HepG2 (cell line): ENCODE measurements around the gene GATA1. TPM values are rescaled to one million over a fixed set of nuclear protein-coding genes. Genes with fewer than 3 reads are reported as not detected.

Experiments
- ATAC-seq: fragments of 200-7000 bp; cut with Tn5 transposase; 3 replicates; pipeline ENCODE4 v1.9.1; 2020; ENCODE audit warnings: mild to moderate bottlenecking, moderate library complexity
- BruUV-seq: library from RNA; stranded (reverse); fragments of 400-500 nt; replicated peaks from 2 replicates; lab custom pipeline; 2021; lab: Mats Ljungman, UMichigan
- CTCF ChIA-PET: fragments of 300-600 bp; formaldehyde crosslinking; extraction: SDS; loops from one replicate; lab custom pipeline; 2021; ENCODE audit warnings: low total read pairs, inconsistent platforms, low intra/inter-chr PET ratio; lab: Yijun Ruan, JAX
- POLR2A ChIA-PET: fragments of 350-600 bp; sonication (Branson Sonifier 250); formaldehyde crosslinking; loops from one replicate; lab custom pipeline; 2020; ENCODE audit warnings: antibody characterized with exemption, inconsistent platforms; lab: Yijun Ruan, JAX
- DNase-seq: peaks from one replicate; pipeline ENCODE4 v3.0.0-alpha.2; 2015; ENCODE audit warnings: low spot score
- FAIRE-seq: peaks from 3 replicates; lab custom pipeline; 2011; peaks lifted over from hg19 to GRCh38; lab: Jason Lieb, UNC
- H2AFZ ChIP-seq: one replicate; pipeline ENCODE4 v1.6.1; 2011; ENCODE audit warnings: low read length, inconsistent platforms
- H3K27ac ChIP-seq: fragments of 300-600 bp; 3 replicates; pipeline ENCODE4 v1.8.0; 2011; ENCODE audit warnings: mixed run types, mild to moderate bottlenecking, mixed read lengths, low read length, inconsistent platforms; ENCODE audit not compliant: insufficient read depth; ENCODE audit errors: extremely low read length
- H3K27me3 ChIP-seq, 2 experiments: fragments of 200-600 bp in 1 of 2; 2 replicates in 1 of 2; 3 replicates in 1 of 2; pipeline versions ENCODE4 v1.6.0 to v1.8.0; 2011; ENCODE audit warnings: low read length in 2 of 2, mild to moderate bottlenecking in 2 of 2, moderate library complexity in 2 of 2, inconsistent platforms in 1 of 2; ENCODE audit not compliant: insufficient read depth in 2 of 2, control insufficient read depth in 1 of 2
- H3K36me3 ChIP-seq, 2 experiments: fragments of 200-600 bp in 1 of 2; replicated peaks in 1 of 2; 2 replicates in 1 of 2; 3 replicates in 1 of 2; pipeline versions ENCODE4 v1.5.1 to v1.8.0; 2011; ENCODE audit warnings: low read length in 2 of 2, inconsistent platforms in 1 of 2; ENCODE audit not compliant: insufficient read depth in 2 of 2, control insufficient read depth in 1 of 2
- H3K4me1 ChIP-seq: 2 replicates; pipeline ENCODE4 v1.5.1; 2012; ENCODE audit warnings: low read length, inconsistent platforms; ENCODE audit not compliant: insufficient read depth
- H3K4me2 ChIP-seq: 2 replicates; pipeline ENCODE4 v1.6.0; 2011; ENCODE audit warnings: low read depth, low read length, inconsistent platforms
- H3K4me3 ChIP-seq, 3 experiments: fragments of 200-600 bp in 1 of 3; sonication (generic), shearing (Covaris generic) in 1 of 3; replicated peaks in 1 of 3; 2 replicates each; pipeline ENCODE4 v1.5.1; 2011 to 2016; ENCODE audit warnings: low read length in 3 of 3, inconsistent platforms in 2 of 3, low read depth in 2 of 3, mild to moderate bottlenecking in 2 of 3, control low read depth in 1 of 3, mixed read lengths in 1 of 3; ENCODE audit not compliant: insufficient read depth in 1 of 3
- H3K79me2 ChIP-seq: one replicate; pipeline ENCODE4 v1.6.1; 2011; ENCODE audit warnings: low read length, inconsistent platforms; ENCODE audit not compliant: insufficient read depth
- H3K9ac ChIP-seq: 2 replicates; pipeline ENCODE4 v1.6.0; 2011; ENCODE audit warnings: mild to moderate bottlenecking, low read depth, low read length, inconsistent platforms; ENCODE audit not compliant: insufficient read depth
- H3K9me3 ChIP-seq: 2 replicates; pipeline ENCODE4 v1.5.1; 2012; ENCODE audit warnings: mild to moderate bottlenecking, low read length
- H4K20me1 ChIP-seq: 2 replicates; pipeline ENCODE4 v1.6.0; 2011; ENCODE audit warnings: inconsistent platforms, mild to moderate bottlenecking, low read length, moderate library complexity; ENCODE audit not compliant: insufficient read depth
- ARHGAP35 ChIP-seq: sonication (generic); formaldehyde crosslinking; IDR thresholded peaks from 2 replicates; pipeline ENCODE4 v1.9.0; 2022; ENCODE audit warnings: mild to moderate bottlenecking, inconsistent platforms, moderate library complexity, missing genetic modification reagents, borderline replicate concordance
- ARNT2 ChIP-seq: sonication (generic); formaldehyde crosslinking; IDR thresholded peaks from 2 replicates; pipeline ENCODE4 v1.8.0; 2022; ENCODE audit warnings: mild to moderate bottlenecking, low read depth, missing genetic modification reagents, moderate library complexity
- DMTF1 ChIP-seq: sonication (generic); formaldehyde crosslinking; IDR thresholded peaks from 2 replicates; pipeline ENCODE4 v1.4.0; 2020; ENCODE audit warnings: mild to moderate bottlenecking, missing genetic modification reagents
- HCFC1 ChIP-seq: fragments of 150-350 bp; IDR thresholded peaks from 2 replicates; pipeline ENCODE4 v1.6.1; 2014; ENCODE audit warnings: low read depth, low read length
- HINFP ChIP-seq: sonication (generic); formaldehyde crosslinking; IDR thresholded peaks from 2 replicates; pipeline ENCODE4 v1.4.0; 2020; ENCODE audit warnings: low read depth, mild to moderate bottlenecking, missing genetic modification reagents
- YEATS4 ChIP-seq: sonication (generic); formaldehyde crosslinking; IDR thresholded peaks from 2 replicates; pipeline ENCODE4 v1.4.0; 2020; ENCODE audit warnings: missing genetic modification reagents, borderline replicate concordance
- ZFP36L2 ChIP-seq: sonication (generic); formaldehyde crosslinking; IDR thresholded peaks from 2 replicates; pipeline ENCODE4 v1.4.0; 2020; ENCODE audit warnings: missing genetic modification reagents
- ZNF160 ChIP-seq: sonication (generic); formaldehyde crosslinking; IDR thresholded peaks from 2 replicates; pipeline ENCODE4 v1.8.0; 2022; ENCODE audit warnings: mild to moderate bottlenecking, inconsistent platforms, missing genetic modification reagents
- ZNF292 ChIP-seq: sonication (generic); formaldehyde crosslinking; IDR thresholded peaks from 2 replicates; pipeline ENCODE4 v1.8.1; 2022; ENCODE audit warnings: mild to moderate bottlenecking, low read depth, missing genetic modification reagents, borderline replicate concordance
- ZNF501 ChIP-seq: sonication (generic); formaldehyde crosslinking; IDR thresholded peaks from 2 replicates; pipeline ENCODE4 v1.5.1; 2020; ENCODE audit warnings: mild to moderate bottlenecking, moderate library complexity, missing genetic modification reagents
- ZNF605 ChIP-seq: sonication (generic); formaldehyde crosslinking; IDR thresholded peaks from 2 replicates; pipeline ENCODE4 v1.8.0; 2022; ENCODE audit warnings: mild to moderate bottlenecking, missing genetic modification reagents
- ZNF629 ChIP-seq: sonication (generic); formaldehyde crosslinking; conservative IDR thresholded peaks from 2 replicates; pipeline ENCODE4 v1.5.0; 2020; ENCODE audit warnings: missing genetic modification reagents
- WGBS: methylation state at CpG from one replicate; pipeline ENCODE4 v1.1.6; 2017; ENCODE audit warnings: low lambda C conversion rate; 5-methylcytosine and 5-hydroxymethylcytosine counted together
- in situ Hi-C: cut with HindIII; loops from 2 replicates; pipeline ENCODE4 v1.10.0; 2017; ENCODE audit warnings: low pct_unique_long_range_greater_than_20kb; ENCODE audit not compliant: extremely low pct_ligation_motif_present
- intact Hi-C: fragments of 100-400 bp; cut with micrococcal nuclease; formaldehyde crosslinking; loops from one replicate; pipeline ENCODE4 v1.10.0; 2022; ENCODE audit not compliant: unreplicated experiment
- polyA plus RNA-seq, 8 experiments: library from polyadenylated mRNA; depleted of rRNA in 3 of 8; stranded (reverse) in 7 of 8; unstranded in 1 of 8; fragments of >200 nt; fragmentation: Illumina TruSeq in 4 of 8; extraction: Trizol in 4 of 8; gene quantifications; 2 replicates each; pipeline versions ENCODE4 v1.2.1 to v1.2.3, GENCODE V29; 2011 to 2016; ENCODE audit warnings: low read depth in 4 of 8, missing spikeins in 1 of 8, mixed read lengths in 1 of 8; ENCODE audit not compliant: insufficient read depth in 1 of 8
- total RNA-seq, 5 experiments: library from RNA; depleted of rRNA; stranded (reverse); fragments of >200 nt; fragmentation: Illumina TruSeq; extraction: Trizol; gene quantifications; 2 replicates each; pipeline ENCODE4 v1.2.3, GENCODE V29; 2016; ENCODE audit warnings: low read depth in 1 of 5

The GATA1 gene
- total and polyA plus RNA-seq, 2 of the 13 experiments (the other 11 are each of a cell fraction or from before 2014, with no cell fraction given) = 0.13 TPM; not detected in 1

- FAIRE-seq = no peak
- BruUV-seq = no TSS peak
- CTCF ChIA-PET = no interaction called here
Observed at GRCh38 chrX:48749182-48749581, 37.2 kb upstream of the GATA1 start.

GRCh38 chrX:48751343-48751742, 35.0 kb upstream of the GATA1 start:
- Histone ChIP-seq H3K27ac (no peak overlapping the region), H3K4me3 (no peak overlapping the region), H3K4me2 (no peak overlapping the region), H3K79me2 (no peaks in the 10 kb centered on the region), H3K4me1 (peaks cover 52% of the 10 kb centered on the region), H3K36me3 (no peaks in the 10 kb centered on the region), H3K27me3 (no peaks in the 10 kb centered on the region), H3K9me3 (no peaks in the 10 kb centered on the region), H4K20me1 (no peaks in the 10 kb centered on the region), H2AFZ (no peak overlapping the region), H3K9ac (no peak overlapping the region)
- no peak for ATAC-seq
- in situ Hi-C loops (no loop called here), intact Hi-C loops (loop anchor here (10.0 kb wide), 1 partner anchor 117 kb away; no protein-coding TSS in a partner anchor)
- WGBS = 59% methylated on average over 3 of the region's 3 CpGs
- no peak for FAIRE-seq
- ChIA-PET CTCF (no interaction called here), POLR2A (no interaction called here)
- TF ChIP-seq ZNF605 (CRISPR knock-in tag) (no peak), ZNF292 (CRISPR knock-in tag) (no peak), ZNF629 (CRISPR knock-in tag) (no peak), HCFC1 (no peak), DMTF1 (CRISPR knock-in tag) (no peak), ARNT2 (CRISPR knock-in tag) (no peak), YEATS4 (CRISPR knock-in tag) (no peak), ZNF160 (CRISPR knock-in tag) (no peak), ZFP36L2 (CRISPR knock-in tag) (no peak), ZNF501 (CRISPR knock-in tag) (no peak), ARHGAP35 (CRISPR knock-in tag) (no peak)
- DNase-seq = no peak
- no TSS peak for BruUV-seq

More at GRCh38 chrX:48749182-48749581, 37.2 kb upstream of the GATA1 start:
- Histone ChIP-seq H3K9ac (no peak overlapping the region), H3K27ac (no peak overlapping the region), H4K20me1 (no peaks in the 10 kb centered on the region), H3K4me2 (no peak overlapping the region), H3K27me3 (no peaks in the 10 kb centered on the region), H3K36me3 (no peaks in the 10 kb centered on the region), H3K4me3 (no peak overlapping the region), H3K9me3 (no peaks in the 10 kb centered on the region), H3K79me2 (no peaks in the 10 kb centered on the region), H2AFZ (no peak overlapping the region), H3K4me1 (peaks cover 34% of the 10 kb centered on the region)
- DNase-seq = no peak
- in situ Hi-C loops (no loop called here), intact Hi-C loops (no loop called here)
- WGBS = 55% methylated on average over 4 of the region's 5 CpGs
- TF ChIP-seq HINFP (no peak), ZNF629 (CRISPR knock-in tag) (peak; percentile 62; the same call in 1 of the 2 replicates)
- POLR2A ChIA-PET = interaction anchor here (2.7 kb wide), 1 partner anchor 12 kb away, joined by 12 read pairs; no protein-coding TSS in a partner anchor
- ATAC-seq = no peak
